Stomach (tissue), 9 donors: ENCODE data around the gene UTRN. TPM values are rescaled to one million over a fixed set of nuclear protein-coding genes. Genes with fewer than 3 reads are reported as not detected.

Experiments used
- DNase-seq, 2 donors: peaks; one replicate each; pipeline versions ENCODE4 v3.0.0 to v3.0.0-alpha.2; 2013 to 2019
- H3K27ac ChIP-seq, 5 donors: fragments of 200-600 bp in 4 of 5; sonication (generic) in 4 of 5; one replicate each; pipeline ENCODE4 v1.5.1; 2013 to 2019; ENCODE audit warnings: mild to moderate bottlenecking in 1 of 5, moderate library complexity in 1 of 5
- H3K27me3 ChIP-seq, 3 donors: fragments of 200-600 bp; sonication (generic); one replicate each; pipeline ENCODE4 v1.5.1; 2017 to 2019; ENCODE audit warnings: mixed run types in 1 of 3
- H3K36me3 ChIP-seq, 4 donors: fragments of 200-600 bp; sonication (generic); 1 replicate in 3 of 4; 2 replicates in 1 of 4; pipeline ENCODE4 v1.5.1; 2016 to 2019
- H3K4me1 ChIP-seq, 4 donors: fragments of 200-600 bp; sonication (generic); one replicate each; pipeline ENCODE4 v1.5.1; 2016 to 2019
- H3K4me3 ChIP-seq, 4 donors: fragments of 200-600 bp; sonication (generic) in 3 of 4; one replicate each; pipeline ENCODE4 v1.5.1; 2016 to 2019; ENCODE audit warnings: mild to moderate bottlenecking in 1 of 4
- H3K9me3 ChIP-seq, 4 donors: fragments of 200-600 bp; sonication (generic); one replicate each; pipeline ENCODE4 v1.5.1; 2016 to 2019
- EP300 ChIP-seq: sonication (generic); formaldehyde crosslinking; IDR thresholded peaks from one replicate; pipeline ENCODE4 v1.6.1; 2017; ENCODE audit warnings: antibody characterized with exemption
- POLR2A ChIP-seq, 4 donors: fragments of 450-650 bp; IDR thresholded peaks; one replicate each; pipeline ENCODE4 v1.6.1; 2016; ENCODE audit warnings: antibody characterized with exemption in 4 of 4, control low read depth in 2 of 4, mild to moderate bottlenecking in 1 of 4, moderate library complexity in 1 of 4
- POLR2AphosphoS5 ChIP-seq, 3 donors: sonication (generic); formaldehyde crosslinking; IDR thresholded peaks; one replicate each; pipeline ENCODE4 v1.6.1; 2016; ENCODE audit warnings: antibody characterized with exemption in 3 of 3
- WGBS, 5 donors: extraction: QIAGEN DNeasy Blood & Tissue Kit in 3 of 5; methylation state at CpG; one replicate each; pipeline versions ENCODE4 v1.1.5 to v1.1.7; 2013 to 2018; 5-methylcytosine and 5-hydroxymethylcytosine counted together
- intact Hi-C: fragments of 100-400 bp; cut with DNase I; formaldehyde crosslinking; loops from one replicate; pipeline ENCODE4 v1.15.1; 2023; ENCODE audit warnings: low total_unique reads
- polyA plus RNA-seq, 3 donors: library from polyadenylated mRNA; stranded (reverse); fragments of 200-250 nt; gene quantifications; one replicate each; pipeline ENCODE4 v1.2.3, GENCODE V29; 2013
- total RNA-seq, 5 donors: library from RNA; depleted of rRNA; stranded (reverse); fragments of >200 nt; gene quantifications; one replicate each; pipeline versions ENCODE4 v1.1.0 to v1.2.3, GENCODE V29; 2014 to 2016
- TF ChIP-seq, protein P1 (sequence below), 7 experiments: fragments of 450-650 bp in 4 of 7; fragments of 200-600 bp in 3 of 7; sonication (generic) in 3 of 7; IDR thresholded peaks; one replicate each; pipeline ENCODE4 v1.5.1; 2016 to 2019; ENCODE audit warnings: antibody characterized with exemption in 7 of 7, control low read depth in 2 of 7, mild to moderate bottlenecking in 1 of 7
- donor health status: healthy with polysubstance abuse.
- donor health status: Bipolar disorder and iron deficiency.
- donor health status: healthy.

The UTRN gene
- total and polyA plus RNA-seq, 8 donors, result 5.4 to 218 (median 105) TPM

DNA sequence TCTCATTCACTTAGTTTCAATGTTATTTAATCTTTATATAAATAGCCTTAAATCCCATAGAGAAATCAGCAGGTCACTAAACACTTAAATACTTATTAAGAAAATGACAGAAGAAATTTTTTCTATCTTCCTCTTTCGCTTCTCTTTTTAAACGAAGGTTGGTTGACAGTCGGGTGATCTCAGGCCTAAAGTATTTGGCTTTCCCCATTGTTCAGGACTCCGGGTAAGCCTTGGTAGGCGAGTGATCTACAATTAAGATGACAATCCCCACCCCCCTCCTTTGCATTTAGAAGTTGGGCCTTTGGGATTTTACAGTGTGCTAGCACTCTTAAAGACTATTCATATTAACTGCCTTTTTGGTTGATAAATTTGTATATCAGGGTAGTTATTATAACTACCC is 19.7 kb upstream of the UTRN start:
- Histone ChIP-seq H3K27me3 (no peaks in the 10 kb centered on the region), H3K27ac (peak overlapping the region in 4 of 5 donors; percentile 52 to 69 (median 62)), H3K4me3 (no peak overlapping the region), H3K4me1 (peaks cover 0 to 29% (median 23%) of the 10 kb centered on the region in 4 donors), H3K9me3 (no peaks in the 10 kb centered on the region), H3K36me3 (no peaks in the 10 kb centered on the region)
- 48 to 71% (median 64%) methylated on average over 5 of the region's 5 CpGs for WGBS, 5 donors
- intact Hi-C loops, result no loop called here
- DNase-seq, result peak in 1 of 2 donors; percentile 54
- TF ChIP-seq POLR2A (IDR thresholded peaks at IDR 0.05) (no peak), POLR2AphosphoS5 (IDR thresholded peaks at IDR 0.05) (no peak), EP300 (no peak)
- TF ChIP-seq, protein P1, sequence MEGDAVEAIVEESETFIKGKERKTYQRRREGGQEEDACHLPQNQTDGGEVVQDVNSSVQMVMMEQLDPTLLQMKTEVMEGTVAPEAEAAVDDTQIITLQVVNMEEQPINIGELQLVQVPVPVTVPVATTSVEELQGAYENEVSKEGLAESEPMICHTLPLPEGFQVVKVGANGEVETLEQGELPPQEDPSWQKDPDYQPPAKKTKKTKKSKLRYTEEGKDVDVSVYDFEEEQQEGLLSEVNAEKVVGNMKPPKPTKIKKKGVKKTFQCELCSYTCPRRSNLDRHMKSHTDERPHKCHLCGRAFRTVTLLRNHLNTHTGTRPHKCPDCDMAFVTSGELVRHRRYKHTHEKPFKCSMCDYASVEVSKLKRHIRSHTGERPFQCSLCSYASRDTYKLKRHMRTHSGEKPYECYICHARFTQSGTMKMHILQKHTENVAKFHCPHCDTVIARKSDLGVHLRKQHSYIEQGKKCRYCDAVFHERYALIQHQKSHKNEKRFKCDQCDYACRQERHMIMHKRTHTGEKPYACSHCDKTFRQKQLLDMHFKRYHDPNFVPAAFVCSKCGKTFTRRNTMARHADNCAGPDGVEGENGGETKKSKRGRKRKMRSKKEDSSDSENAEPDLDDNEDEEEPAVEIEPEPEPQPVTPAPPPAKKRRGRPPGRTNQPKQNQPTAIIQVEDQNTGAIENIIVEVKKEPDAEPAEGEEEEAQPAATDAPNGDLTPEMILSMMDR (IDR thresholded peaks at IDR 0.05), result no peak

DNA sequence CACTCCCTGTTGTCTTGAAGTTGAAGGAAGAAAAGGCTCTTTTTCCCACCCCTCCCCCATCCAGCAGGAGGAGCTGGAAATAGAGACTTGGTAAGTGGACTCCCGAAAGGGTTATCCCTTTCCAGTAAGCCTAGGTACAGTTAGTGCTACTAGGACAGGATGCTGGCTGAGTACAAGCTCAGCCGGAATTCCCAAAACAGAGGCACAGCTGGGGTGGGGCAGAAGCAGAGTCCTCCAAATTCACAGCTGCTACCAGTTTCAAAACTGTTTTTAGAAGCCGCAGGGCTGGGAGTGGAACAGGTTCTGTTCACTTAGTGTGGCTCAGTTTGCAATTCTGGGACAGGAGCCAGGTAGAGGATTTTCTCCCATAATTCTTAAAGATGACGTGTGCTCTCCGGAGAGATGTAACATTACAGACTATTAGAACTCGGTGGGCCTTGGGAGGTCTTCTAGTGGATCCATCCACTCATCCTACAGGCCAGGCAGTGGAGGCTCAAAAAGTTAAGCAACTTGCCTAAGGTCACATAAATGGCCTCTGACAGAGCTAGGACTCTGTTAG is 19.0 kb upstream of the UTRN start:
- Histone ChIP-seq H3K9me3 (no peaks in the 10 kb centered on the region), H3K27ac (peak overlapping the region in 4 of 5 donors; percentile 52 to 69 (median 62)), H3K27me3 (no peaks in the 10 kb centered on the region), H3K36me3 (no peaks in the 10 kb centered on the region), H3K4me3 (no peak overlapping the region), H3K4me1 (peaks cover 0 to 29% (median 23%) of the 10 kb centered on the region in 4 donors)
- WGBS, 5 donors, result 23 to 40% (median 28%) methylated on average over 6 of the region's 6 CpGs
- intact Hi-C loops, result no loop called here
- peak; percentile 29 to 78 for DNase-seq
- TF ChIP-seq, protein P1 (IDR thresholded peaks at IDR 0.05), result no peak
- TF ChIP-seq POLR2A (IDR thresholded peaks at IDR 0.05) (no peak), EP300 (peak; percentile 79), POLR2AphosphoS5 (IDR thresholded peaks at IDR 0.05) (peak; percentile 35 to 78 (median 57))

DNA sequence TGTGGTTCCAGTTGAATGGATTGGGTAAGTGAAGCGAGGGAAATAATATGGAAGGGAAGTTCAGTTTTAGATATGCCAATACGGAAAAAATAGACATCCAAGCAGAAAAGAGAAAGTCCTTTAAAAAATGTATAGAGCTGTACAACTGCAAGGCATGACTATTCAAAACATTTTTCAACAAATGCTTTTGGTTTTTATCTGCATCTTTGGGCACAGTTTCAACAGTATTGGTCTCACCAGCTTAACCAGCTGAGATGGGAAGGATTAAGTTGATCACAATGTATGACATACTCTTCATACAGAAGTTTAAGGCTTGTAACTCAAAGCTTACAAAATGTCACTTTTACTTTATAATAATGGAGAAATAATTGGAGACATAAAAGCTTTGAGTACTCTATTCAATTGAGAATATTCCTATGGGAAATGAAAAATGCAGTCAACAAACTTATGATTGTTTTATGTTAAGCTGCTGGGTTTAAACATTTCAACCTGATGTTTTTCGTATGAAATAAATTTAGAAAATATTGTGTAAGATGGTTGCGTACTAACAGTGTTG is 16.3 kb upstream of the UTRN start:
- intact Hi-C loops, result no loop called here
- TF ChIP-seq, protein P1 (IDR thresholded peaks at IDR 0.05), result no peak
- TF ChIP-seq EP300, result no peak
- no peak for TF ChIP-seq POLR2AphosphoS5 (IDR thresholded peaks at IDR 0.05)
- TF ChIP-seq POLR2A (IDR thresholded peaks at IDR 0.05), result no peak

DNA sequence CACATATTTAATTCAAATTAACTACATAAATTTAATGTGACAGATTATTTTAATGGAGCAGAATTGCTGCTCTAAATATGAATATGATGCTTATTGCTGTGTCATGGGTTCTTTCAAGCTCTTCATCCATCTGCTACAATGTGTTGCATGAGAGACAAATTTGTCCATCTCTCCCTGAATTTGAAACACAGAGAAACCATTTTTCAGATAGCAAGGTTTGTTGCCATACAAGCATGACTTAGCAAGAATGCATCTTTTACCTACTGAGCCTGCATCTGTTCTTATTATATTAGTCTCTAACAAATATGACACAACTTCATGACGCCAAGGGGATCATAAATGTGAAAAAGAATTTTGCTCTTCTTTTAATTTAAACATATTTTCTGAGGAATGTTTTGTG is 8.0 kb upstream of the UTRN start:
- Histone ChIP-seq H3K36me3 (no peaks in the 10 kb centered on the region), H3K9me3 (no peaks in the 10 kb centered on the region), H3K27ac (no peak overlapping the region), H3K4me3 (no peak overlapping the region), H3K4me1 (no peaks in the 10 kb centered on the region), H3K27me3 (no peaks in the 10 kb centered on the region)
- DNase-seq, result no peak
- intact Hi-C loops, result loop anchor here (10.0 kb wide), 1 partner anchor 52 kb away; no protein-coding TSS in a partner anchor
- TF ChIP-seq POLR2AphosphoS5 (IDR thresholded peaks at IDR 0.05) (no peak), EP300 (no peak), POLR2A (IDR thresholded peaks at IDR 0.05) (no peak)
- TF ChIP-seq, protein P1 (IDR thresholded peaks at IDR 0.05), result no peak
- 84 to 93% (median 93%) methylated on average over 1 of the region's 1 CpG for WGBS, 5 donors

More for the DNA sequence above, 16.3 kb upstream of the UTRN start:
- Histone ChIP-seq H3K27ac (no peak overlapping the region), H3K27me3 (no peaks in the 10 kb centered on the region), H3K9me3 (no peaks in the 10 kb centered on the region), H3K4me3 (no peak overlapping the region), H3K36me3 (no peaks in the 10 kb centered on the region), H3K4me1 (peaks cover 0 to 27% (median 23%) of the 10 kb centered on the region in 4 donors)
- WGBS, 5 donors, result 83 to 95% (median 86%) methylated on average over 4 of the region's 4 CpGs
- no peak for DNase-seq
